OCI-LY1 (cell line): ENCODE measurements around the gene POU2F1.

Experiments used
- EZH2 ChIP-seq: fragments of 200-600 bp; sonication (generic), shearing (Covaris generic); IDR thresholded peaks from 2 replicates; pipeline ENCODE4 v1.8.0; 2017; ENCODE audit warnings: borderline replicate concordance, mixed run types, mild to moderate bottlenecking, antibody characterized with exemption, low read length, moderate library complexity, mixed read lengths
- TF ChIP-seq, protein P1 (sequence below): fragments of 200-600 bp; sonication (generic), shearing (Covaris generic); IDR thresholded peaks from 2 replicates; pipeline ENCODE4 v1.5.1; 2017; ENCODE audit warnings: mild to moderate bottlenecking, antibody characterized with exemption, low read length, moderate library complexity, mixed read lengths

DNA sequence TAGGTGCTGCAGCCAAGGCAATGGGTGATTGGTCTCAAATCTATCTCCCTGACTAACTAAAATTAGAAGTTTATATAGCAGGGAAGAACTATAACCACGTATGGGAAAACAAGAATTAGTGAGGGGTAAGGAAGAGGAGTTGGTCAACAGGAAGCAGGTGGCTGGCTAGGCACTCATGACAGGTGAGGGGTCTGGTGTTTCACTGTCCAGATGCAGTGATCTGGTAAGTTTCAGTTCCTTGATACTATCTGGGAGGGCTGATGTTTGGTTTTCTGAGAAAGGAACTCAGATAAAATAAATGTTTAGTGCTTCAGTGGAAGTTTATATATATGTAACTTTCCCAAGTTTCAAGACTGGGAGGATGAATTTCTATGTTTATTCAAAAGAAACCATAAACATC, 11.6 kb upstream of the POU2F1 start:
- TF ChIP-seq, protein P1, sequence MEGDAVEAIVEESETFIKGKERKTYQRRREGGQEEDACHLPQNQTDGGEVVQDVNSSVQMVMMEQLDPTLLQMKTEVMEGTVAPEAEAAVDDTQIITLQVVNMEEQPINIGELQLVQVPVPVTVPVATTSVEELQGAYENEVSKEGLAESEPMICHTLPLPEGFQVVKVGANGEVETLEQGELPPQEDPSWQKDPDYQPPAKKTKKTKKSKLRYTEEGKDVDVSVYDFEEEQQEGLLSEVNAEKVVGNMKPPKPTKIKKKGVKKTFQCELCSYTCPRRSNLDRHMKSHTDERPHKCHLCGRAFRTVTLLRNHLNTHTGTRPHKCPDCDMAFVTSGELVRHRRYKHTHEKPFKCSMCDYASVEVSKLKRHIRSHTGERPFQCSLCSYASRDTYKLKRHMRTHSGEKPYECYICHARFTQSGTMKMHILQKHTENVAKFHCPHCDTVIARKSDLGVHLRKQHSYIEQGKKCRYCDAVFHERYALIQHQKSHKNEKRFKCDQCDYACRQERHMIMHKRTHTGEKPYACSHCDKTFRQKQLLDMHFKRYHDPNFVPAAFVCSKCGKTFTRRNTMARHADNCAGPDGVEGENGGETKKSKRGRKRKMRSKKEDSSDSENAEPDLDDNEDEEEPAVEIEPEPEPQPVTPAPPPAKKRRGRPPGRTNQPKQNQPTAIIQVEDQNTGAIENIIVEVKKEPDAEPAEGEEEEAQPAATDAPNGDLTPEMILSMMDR: no peak
- no peak for TF ChIP-seq EZH2
